Measurements from ENCODE around the gene MAEA.
"Not testable (repeated sequence)": the region's sequence is repeated elsewhere in the genome, so short reads cannot be mapped to it uniquely, and the experiment has no call there.

- not testable (repeated sequence) for TF ChIP-seq CTCF, POLR2A (IDR thresholded peaks at IDR 0.05)
Measured at GRCh38 chr4:1324443-1325175, 34.9 kb downstream of the MAEA start.

All from tibial nerve (tissue), 3 donors.